Left colon (tissue), 2 donors: ENCODE measurements around the gene ZNF778. TPM values are rescaled to one million over a fixed set of nuclear protein-coding genes. Genes with fewer than 3 reads are reported as not detected.

Experiments
- ATAC-seq: fragments of 200-7000 bp; cut with Tn5 transposase; one replicate; pipeline ENCODE4 v1.9.1; 2020; ENCODE audit warnings: mild to moderate bottlenecking, moderate library complexity
- DNase-seq, 2 donors: peaks; one replicate each; pipeline ENCODE4 v3.0.0-alpha.2; 2020
- intact Hi-C, 2 donors: fragments of 100-400 bp; cut with DNase I in 1 of 2; cut with micrococcal nuclease in 1 of 2; formaldehyde crosslinking; loops; one replicate each; pipeline versions ENCODE4 v1.11.2 to v1.14.0; 2022; cut with DNase I, micrococcal nuclease
- long read RNA-seq: library from polyadenylated mRNA; unstranded; transcript quantifications from one replicate; pipeline ENCODE4 v2.0.0, GENCODE V29; 2021
- total RNA-seq, 2 donors: library from RNA; stranded (reverse); fragmentation: NEBNext Ultra II Directional; extraction: Animal tissue kit (Norgen Biotek cat#: 25700); gene quantifications; one replicate each; pipeline ENCODE4 v1.2.1, GENCODE V29; 2021
- donor health status: DM: no; HTN: no; CAD: no.
- donor health status: DM: yes; HTN: yes; CAD: no.

The ZNF778 gene
- 1 to 10 TPM; 4.4 to 7.0 TPM for total RNA-seq
- long read RNA-seq, partial matches to known transcripts: 0 of 1 reads
- long read RNA-seq, other reads (novel, unspliced or antisense): 1 of 1 reads

GRCh38 chr16:89217388-89218191, at the start of gene ZNF778:
Gene ZNF778, plus strand, starts transcription at chr16:89217703. Its CDS starts 3,425 bp downstream, at chr16:89221128.
- intact Hi-C loops: loop anchor here in 1 of 2 donors (10.0 kb wide), 1 partner anchor 273 kb away; no protein-coding TSS in a partner anchor
- ATAC-seq (peak; percentile 91), DNase-seq (peak; percentile 77 to 87)

DNA sequence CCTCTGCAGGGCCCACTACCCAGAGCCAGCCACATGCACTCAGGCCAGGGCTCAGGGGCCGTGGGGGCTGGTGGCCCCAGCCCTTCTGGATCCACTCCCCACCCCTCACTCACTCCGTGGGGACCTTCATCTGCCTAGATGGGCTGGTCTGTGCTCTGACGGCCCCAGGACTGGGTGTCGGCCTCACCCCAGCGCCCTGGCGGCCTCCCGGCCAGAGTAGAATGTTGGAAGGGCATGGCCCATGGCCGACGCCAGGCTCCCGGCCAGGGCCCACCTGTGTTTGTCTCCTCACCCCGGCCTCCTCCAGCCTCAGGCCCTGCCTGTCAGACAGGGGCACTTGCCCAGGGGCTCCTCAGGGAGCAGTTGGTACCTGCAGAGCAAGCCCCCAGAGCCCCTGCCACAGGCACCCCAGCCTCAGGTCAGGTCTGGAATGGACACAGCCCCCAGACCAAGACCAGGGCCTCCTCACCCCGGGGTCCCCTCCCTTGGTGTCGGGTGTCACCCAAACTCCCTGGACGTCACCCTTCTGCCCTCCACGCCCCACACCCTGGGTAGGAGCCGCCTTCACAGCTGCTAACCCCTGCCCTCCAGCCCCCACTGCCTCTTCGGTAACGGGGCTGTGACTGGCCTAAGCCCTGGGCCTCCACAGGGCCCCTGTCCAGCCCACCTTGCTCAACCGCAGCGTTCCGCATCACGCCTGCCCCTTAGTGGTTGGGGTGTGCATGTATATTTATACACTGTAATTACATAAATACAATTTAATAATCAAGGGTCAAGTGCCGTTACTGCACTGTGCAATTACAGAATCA, 48.9 kb upstream of the ZNF778 start:
- no peak for ATAC-seq
- no peak for DNase-seq
- intact Hi-C loops: no loop called here

- intact Hi-C loops: no loop called here
These were observed 47.7 kb upstream of the ZNF778 start for GRCh38 chr16:89169778-89170177.

DNA sequence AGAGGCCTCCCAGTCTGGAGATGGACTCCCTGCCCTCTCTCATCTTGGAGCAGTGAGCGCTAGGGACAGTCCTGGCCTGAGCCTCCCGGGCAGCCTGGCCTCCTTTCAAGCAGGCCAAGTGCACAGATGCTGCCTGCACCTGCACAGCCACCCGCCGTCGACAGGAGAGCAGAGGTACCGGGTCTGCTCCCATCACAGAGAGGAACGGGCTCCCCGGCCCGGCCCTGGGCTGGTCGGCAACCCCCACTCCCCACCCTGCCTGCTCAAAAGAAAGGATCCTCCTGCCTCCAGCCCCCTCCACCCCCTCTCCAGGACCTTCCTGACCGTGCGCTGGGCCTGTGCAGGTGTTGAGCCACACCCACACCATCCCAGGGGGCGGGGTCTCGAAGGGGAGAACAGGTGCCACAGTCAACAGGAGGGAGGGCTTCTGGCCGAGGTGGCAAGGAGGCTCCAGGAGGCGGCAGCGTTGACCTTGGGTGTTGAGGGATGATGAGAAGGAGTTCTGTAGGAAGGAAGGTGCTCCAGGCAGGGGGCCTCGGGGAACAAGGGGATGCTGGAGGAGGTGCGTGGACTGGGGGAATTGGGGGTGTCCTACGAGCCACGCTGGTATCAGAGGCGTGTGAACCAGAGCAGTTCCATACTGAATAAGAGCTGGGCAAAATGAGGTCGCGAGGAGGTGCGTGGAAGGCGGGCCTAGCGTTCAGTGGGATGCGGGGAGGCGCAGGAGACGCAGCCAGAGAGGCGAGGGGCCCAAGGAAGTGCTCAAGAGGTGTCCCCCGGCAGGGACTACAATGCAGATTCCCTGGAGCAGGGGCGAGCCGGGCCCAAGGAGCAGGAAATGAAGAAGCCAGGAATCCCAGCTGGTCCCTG, 46.9 kb upstream of the ZNF778 start:
- peak; percentile 82 to 85 for DNase-seq
- ATAC-seq: peak; percentile 47
- intact Hi-C loops: no loop called here

More at GRCh38 chr16:89169778-89170177, 47.7 kb upstream of the ZNF778 start:
- no peak for DNase-seq
- no peak for ATAC-seq

DNA sequence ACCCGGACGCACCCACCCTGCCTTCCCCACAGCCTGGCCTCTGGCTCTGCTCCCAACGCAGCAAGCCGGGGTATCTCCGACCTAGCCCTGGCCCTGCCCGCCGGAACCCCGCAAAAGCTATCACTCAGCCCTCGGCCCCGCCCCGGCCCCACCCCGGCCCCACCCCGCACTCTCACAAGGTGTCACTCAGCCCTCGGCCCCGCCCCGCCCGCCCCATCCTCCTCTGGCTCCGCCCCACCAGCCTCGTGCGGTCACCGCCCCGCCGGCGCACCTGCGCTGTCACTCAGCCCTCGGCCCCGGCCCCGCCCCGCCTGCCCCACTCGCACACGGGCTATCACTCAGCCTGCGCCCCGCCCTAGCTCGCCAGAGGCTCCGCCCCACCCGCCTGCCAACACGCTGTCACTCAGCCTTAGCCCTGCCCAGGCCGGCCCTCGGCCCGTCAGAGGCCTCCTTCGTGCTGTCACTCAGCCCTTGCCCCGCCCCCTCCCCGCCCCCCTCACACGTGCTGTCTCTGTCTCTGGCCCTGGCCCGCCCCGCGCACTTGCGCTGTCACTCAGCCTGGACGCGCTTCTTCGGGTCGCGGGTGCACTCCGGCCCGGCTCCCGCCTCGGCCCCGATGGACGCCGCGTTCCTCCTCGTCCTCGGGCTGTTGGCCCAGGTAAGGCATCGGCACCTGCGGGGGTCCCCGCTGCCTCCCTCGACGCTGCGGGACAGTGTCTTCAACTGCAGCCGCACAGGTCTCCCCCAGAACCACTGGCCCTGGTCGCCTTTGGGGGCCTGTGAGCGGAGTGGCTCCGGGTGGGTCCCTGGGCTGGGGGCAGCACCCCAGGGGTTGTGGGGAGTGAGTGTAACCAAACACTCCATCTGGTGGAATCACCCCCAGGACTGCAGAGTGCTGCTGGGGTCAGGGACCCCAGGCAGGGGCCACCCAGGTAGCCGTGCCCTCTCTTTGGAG, 46.0 kb upstream of the ZNF778 start, which contains the start of gene CDH15:
Gene CDH15, plus strand, starts transcription at position 533 of the 955 bp plus-strand sequence. Its CDS starts 84 bp downstream, at position 617.
- intact Hi-C loops: no loop called here
- DNase-seq (peak; percentile 97 to 99), ATAC-seq (peak; percentile 87)

- intact Hi-C loops: no loop called here
- no peak for DNase-seq
- ATAC-seq: no peak
These were observed 45.4 kb upstream of the ZNF778 start for GRCh38 chr16:89172171-89172527.

- DNase-seq (no peak), ATAC-seq (no peak)
- intact Hi-C loops: no loop called here
These were observed 44.9 kb upstream of the ZNF778 start for GRCh38 chr16:89172528-89173173.

- intact Hi-C loops: no loop called here
- DNase-seq (no peak), ATAC-seq (no peak)
These were observed 44.2 kb upstream of the ZNF778 start for GRCh38 chr16:89173174-89173921.

GRCh38 chr16:89174055-89174827, 43.3 kb upstream of the ZNF778 start:
- ATAC-seq (no peak), DNase-seq (no peak)
- intact Hi-C loops: no loop called here

- ATAC-seq (no peak), DNase-seq (no peak)
- intact Hi-C loops: no loop called here
These were observed 42.6 kb upstream of the ZNF778 start for GRCh38 chr16:89174877-89175276.

GRCh38 chr16:89175280-89176146, 42.0 kb upstream of the ZNF778 start:
- ATAC-seq: no peak
- intact Hi-C loops: no loop called here

GRCh38 chr16:89176147-89176690, 41.3 kb upstream of the ZNF778 start:
- intact Hi-C loops: no loop called here
- ATAC-seq (no peak), DNase-seq (no peak)

More at GRCh38 chr16:89175280-89176146, 42.0 kb upstream of the ZNF778 start:
- DNase-seq: no peak

- DNase-seq (no peak), ATAC-seq (no peak)
- intact Hi-C loops: no loop called here
These were observed 40.8 kb upstream of the ZNF778 start for GRCh38 chr16:89176717-89177116.

DNA sequence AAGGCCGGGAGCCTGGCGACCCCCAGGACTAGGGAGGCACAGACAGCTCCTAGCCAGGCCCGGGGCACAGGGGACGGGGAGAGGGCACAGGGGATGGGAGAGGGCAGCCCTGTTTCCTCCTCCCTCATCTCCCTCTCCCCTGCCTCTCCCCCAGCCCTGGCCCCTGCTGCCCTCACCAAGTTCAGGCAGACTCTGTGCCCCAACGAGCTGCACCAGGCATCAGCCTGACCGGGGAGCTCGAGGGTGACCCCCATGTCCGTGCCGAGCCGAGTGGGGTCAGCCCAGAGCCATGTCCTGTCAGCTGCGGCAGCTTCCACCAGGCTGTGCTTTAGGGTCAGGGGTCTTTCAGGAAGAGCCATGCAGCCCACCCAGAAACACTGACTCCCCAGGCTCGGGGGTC, 40.0 kb upstream of the ZNF778 start:
- ATAC-seq: no peak
- intact Hi-C loops: no loop called here
- DNase-seq: no peak
